Neural cell (in vitro differentiated cells): Measurements from ENCODE around the gene PMEPA1. TPM values are rescaled to one million over a fixed set of nuclear protein-coding genes. Genes with fewer than 3 reads are reported as not detected.

ENCODE experiments used
- H2AFZ ChIP-seq: fragments of 200-600, 300-800 bp; sonication (generic), shearing (Covaris generic); 2 replicates; pipeline ENCODE4 v1.6.0; 2014; ENCODE audit warnings: low read depth, mild to moderate bottlenecking, antibody characterized with exemption, low read length, moderate library complexity
- H3F3A ChIP-seq: fragments of 200-600 bp; shearing (Covaris generic); 2 replicates; pipeline ENCODE4 v1.6.1; 2016; ENCODE audit warnings: mild to moderate bottlenecking, moderate library complexity, mixed read lengths, antibody characterized with exemption, low read length; ENCODE audit not compliant: insufficient read depth, poor library complexity, severe bottlenecking
- H3K27ac ChIP-seq: fragments of 200-600, 300-800 bp; sonication (generic), shearing (Covaris generic); 2 replicates; pipeline ENCODE4 v1.5.1; 2014; ENCODE audit warnings: mild to moderate bottlenecking, low read length, moderate library complexity
- H3K27me3 ChIP-seq: fragments of 300-800, 200-600 bp; sonication (generic), shearing (Covaris generic); 2 replicates; pipeline ENCODE4 v1.6.0; 2014; ENCODE audit warnings: mild to moderate bottlenecking, low read depth, low read length, moderate library complexity; ENCODE audit not compliant: insufficient read depth
- H3K36me3 ChIP-seq: fragments of 300-800, 200-600 bp; sonication (generic), shearing (Covaris generic); 2 replicates; pipeline ENCODE4 v1.5.1; 2014; ENCODE audit warnings: mild to moderate bottlenecking, antibody characterized with exemption, low read length, moderate library complexity; ENCODE audit not compliant: insufficient read depth
- H3K4me2 ChIP-seq: fragments of 300-800, 200-600 bp; sonication (generic), shearing (Covaris generic); 2 replicates; pipeline ENCODE4 v1.6.0; 2014; ENCODE audit warnings: mild to moderate bottlenecking, low read length
- H3K4me3 ChIP-seq: fragments of 300-800, 200-600 bp; sonication (generic), shearing (Covaris generic); 2 replicates; pipeline ENCODE4 v1.5.1; 2014; ENCODE audit warnings: mild to moderate bottlenecking, low read length, moderate library complexity
- H3K79me2 ChIP-seq: fragments of 200-600 bp; shearing (Covaris generic); replicated peaks from 2 replicates; pipeline ENCODE4 v1.6.0; 2014; ENCODE audit warnings: mild to moderate bottlenecking, low read length, moderate library complexity; ENCODE audit not compliant: insufficient read depth
- H3K9ac ChIP-seq: fragments of 300-800, 200-600 bp; sonication (generic), shearing (Covaris generic); 2 replicates; pipeline ENCODE4 v1.6.1; 2016; ENCODE audit warnings: mild to moderate bottlenecking, low read length, mixed read lengths
- H3K9me2 ChIP-seq: fragments of 200-600 bp; shearing (Covaris generic); 2 replicates; pipeline ENCODE4 v1.6.1; 2016; ENCODE audit warnings: mild to moderate bottlenecking, low read length, mixed read lengths; ENCODE audit not compliant: insufficient read depth
- H3K9me3 ChIP-seq: fragments of 200-600, 300-800 bp; sonication (generic), shearing (Covaris generic); 2 replicates; pipeline ENCODE4 v1.6.1; 2016; ENCODE audit warnings: mild to moderate bottlenecking, mixed run types, low read length, moderate library complexity, mixed read lengths
- H4K20me1 ChIP-seq: fragments of 200-600 bp; shearing (Covaris generic); 2 replicates; pipeline ENCODE4 v1.6.1; 2016; ENCODE audit warnings: mild to moderate bottlenecking, mixed run types; ENCODE audit not compliant: insufficient read depth
- CTCF ChIP-seq: fragments of 450-650 bp; IDR thresholded peaks from 2 replicates; pipeline ENCODE4 v1.5.1; 2014; ENCODE audit warnings: antibody characterized with exemption, mild to moderate bottlenecking, moderate library complexity; ENCODE audit not compliant: poor library complexity, severe bottlenecking
- EP300 ChIP-seq: fragments of 450-650 bp; conservative IDR thresholded peaks from 2 replicates; pipeline ENCODE4 v1.6.1; 2014; ENCODE audit warnings: antibody characterized with exemption, mild to moderate bottlenecking, moderate library complexity; ENCODE audit not compliant: poor library complexity, severe bottlenecking
- EZH2 ChIP-seq: fragments of 200-600, 300-800 bp; shearing (Covaris generic), sonication (generic); IDR thresholded peaks from 2 replicates; pipeline ENCODE4 v1.6.1; 2014; ENCODE audit warnings: antibody characterized with exemption, low read length, borderline replicate concordance, mild to moderate bottlenecking; ENCODE audit not compliant: insufficient read depth, poor library complexity, severe bottlenecking
- MXI1 ChIP-seq: fragments of 450-650 bp; conservative IDR thresholded peaks from 2 replicates; pipeline ENCODE4 v1.6.1; 2014; ENCODE audit warnings: antibody characterized with exemption, mild to moderate bottlenecking; ENCODE audit not compliant: poor library complexity, severe bottlenecking
- POLR2AphosphoS5 ChIP-seq: IDR thresholded peaks from 2 replicates; pipeline ENCODE4 v1.6.1; 2012
- RAD21 ChIP-seq: fragments of 450-650 bp; conservative IDR thresholded peaks from 2 replicates; pipeline ENCODE4 v1.6.1; 2014; ENCODE audit warnings: antibody characterized with exemption, mild to moderate bottlenecking, moderate library complexity
- REST ChIP-seq: IDR thresholded peaks from 2 replicates; pipeline ENCODE4 v1.6.1; 2012; ENCODE audit warnings: borderline replicate concordance
- SMC3 ChIP-seq: fragments of 450-650 bp; conservative IDR thresholded peaks from 2 replicates; pipeline ENCODE4 v1.6.1; 2014; ENCODE audit warnings: antibody characterized with exemption, mild to moderate bottlenecking, moderate library complexity; ENCODE audit not compliant: poor library complexity
- TAF1 ChIP-seq: IDR thresholded peaks from 2 replicates; pipeline ENCODE4 v1.6.1; 2012; ENCODE audit warnings: low read depth
- polyA plus RNA-seq: library from polyadenylated mRNA; depleted of rRNA; stranded (reverse); fragments of >200 nt; gene quantifications from 2 replicates; pipeline ENCODE4 v1.2.3, GENCODE V29; 2014

The PMEPA1 gene
- polyA plus RNA-seq, 1 donor from 2014 or later: 5.0 TPM

GRCh38 chr20:57725636-57726035 lies 15.8 kb upstream of the PMEPA1 start:
- Histone ChIP-seq H3K36me3 (no peaks in the 10 kb centered on the region), H2AFZ (no peak overlapping the region), H3K9ac (no peak overlapping the region), H3K4me2 (no peak overlapping the region), H3K79me2 (no peaks in the 10 kb centered on the region), H3K9me2 (no peaks in the 10 kb centered on the region), H3F3A (no peaks in the 10 kb centered on the region), H3K27ac (no peak overlapping the region), H4K20me1 (no peaks in the 10 kb centered on the region), H3K27me3 (no peaks in the 10 kb centered on the region), H3K4me3 (no peak overlapping the region), H3K9me3 (no peaks in the 10 kb centered on the region)
- TF ChIP-seq MXI1 (no peak), TAF1 (no peak), EP300 (no peak), REST (no peak), POLR2AphosphoS5 (no peak), SMC3 (no peak), EZH2 (no peak), RAD21 (no peak), CTCF (no peak)

GRCh38 chr20:57724610-57725405 lies 15.0 kb upstream of the PMEPA1 start:
- no peak overlapping the region for H2AFZ ChIP-seq
- no peaks in the 10 kb centered on the region for H3K9me2 ChIP-seq
- H3K36me3 ChIP-seq: no peaks in the 10 kb centered on the region
- H3K4me3 ChIP-seq: no peak overlapping the region
- no peaks in the 10 kb centered on the region for H3K9me3 ChIP-seq
- no peaks in the 10 kb centered on the region for H3K79me2 ChIP-seq
- no peak overlapping the region for H3K9ac ChIP-seq
- no peak overlapping the region for H3K27ac ChIP-seq
- no peak overlapping the region for H3K4me2 ChIP-seq
- TF ChIP-seq CTCF (no peak), RAD21 (no peak), MXI1 (no peak), POLR2AphosphoS5 (no peak), TAF1 (no peak), REST (no peak), EZH2 (no peak), SMC3 (no peak)
- no peaks in the 10 kb centered on the region for H3K27me3 ChIP-seq
- H3F3A ChIP-seq: no peaks in the 10 kb centered on the region
- H4K20me1 ChIP-seq: no peaks in the 10 kb centered on the region
